HK-2 (cell line): ENCODE measurements around the gene HRCT1.
"Not testable (repeated sequence)": the region's sequence is repeated elsewhere in the genome, so short reads cannot be mapped to it uniquely, and the experiment has no call there.

Experiments used
- DNase-seq: peaks from one replicate; pipeline ENCODE4 v3.0.0-alpha.2; 2018; ENCODE audit not compliant: unreplicated experiment

The HRCT1 gene

DNA sequence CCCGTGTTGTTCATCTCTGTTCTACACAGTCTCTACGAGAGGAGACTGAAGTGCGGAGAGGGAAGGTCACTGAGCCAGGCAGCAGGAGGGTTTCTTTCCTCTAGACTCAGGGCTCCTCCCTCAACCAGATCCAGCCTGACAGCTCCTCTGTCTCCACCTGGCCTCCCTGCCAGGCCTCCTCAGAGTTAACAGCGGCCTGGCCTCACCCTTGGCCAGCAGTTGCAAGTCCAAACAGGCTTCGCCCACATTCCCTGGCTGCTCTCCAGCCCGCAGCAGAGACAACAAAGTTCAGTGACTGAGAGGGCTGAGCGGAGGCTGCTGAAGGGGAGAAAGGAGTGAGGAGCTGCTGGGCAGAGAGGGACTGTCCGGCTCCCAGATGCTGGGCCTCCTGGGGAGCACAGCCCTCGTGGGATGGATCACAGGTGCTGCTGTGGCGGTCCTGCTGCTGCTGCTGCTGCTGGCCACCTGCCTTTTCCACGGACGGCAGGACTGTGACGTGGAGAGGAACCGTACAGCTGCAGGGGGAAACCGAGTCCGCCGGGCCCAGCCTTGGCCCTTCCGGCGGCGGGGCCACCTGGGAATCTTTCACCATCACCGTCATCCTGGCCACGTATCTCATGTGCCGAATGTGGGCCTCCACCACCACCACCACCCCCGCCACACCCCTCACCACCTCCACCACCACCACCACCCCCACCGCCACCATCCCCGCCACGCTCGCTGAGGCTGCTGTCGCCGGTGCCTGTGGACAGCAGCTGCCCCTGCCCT is at the start of gene HRCT1:
HRCT1 (plus strand) TSS at position 291 of the 768 bp plus-strand sequence; CDS start at position 377, 86 bp downstream.
- peak; percentile 83 for DNase-seq

DNA sequence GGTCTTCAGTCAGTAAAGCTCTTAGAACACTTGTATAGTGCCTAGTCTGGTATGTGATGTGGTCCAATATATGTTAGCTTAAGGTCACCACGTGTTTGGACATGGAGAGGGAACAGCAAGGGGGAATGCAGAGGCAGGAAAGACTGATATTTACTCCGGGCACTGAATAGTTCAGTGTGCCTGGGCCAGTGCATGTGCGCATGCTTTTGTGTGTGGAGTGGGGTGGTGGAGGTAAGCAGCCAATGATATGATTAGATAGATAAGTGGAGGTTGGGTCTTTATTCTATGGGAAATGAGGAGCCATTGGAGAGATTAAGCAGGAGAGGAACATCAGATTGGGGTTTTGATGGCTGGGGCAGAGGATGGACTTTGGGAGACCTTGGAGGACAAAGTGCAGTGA is 49.8 kb upstream of the HRCT1 start:
- no peak for DNase-seq

- no peak for DNase-seq
These were observed 49.1 kb upstream of the HRCT1 start for GRCh38 chr9:35856882-35857281.

GRCh38 chr9:35858458-35858857 is 47.5 kb upstream of the HRCT1 start:
- no peak for DNase-seq

DNA sequence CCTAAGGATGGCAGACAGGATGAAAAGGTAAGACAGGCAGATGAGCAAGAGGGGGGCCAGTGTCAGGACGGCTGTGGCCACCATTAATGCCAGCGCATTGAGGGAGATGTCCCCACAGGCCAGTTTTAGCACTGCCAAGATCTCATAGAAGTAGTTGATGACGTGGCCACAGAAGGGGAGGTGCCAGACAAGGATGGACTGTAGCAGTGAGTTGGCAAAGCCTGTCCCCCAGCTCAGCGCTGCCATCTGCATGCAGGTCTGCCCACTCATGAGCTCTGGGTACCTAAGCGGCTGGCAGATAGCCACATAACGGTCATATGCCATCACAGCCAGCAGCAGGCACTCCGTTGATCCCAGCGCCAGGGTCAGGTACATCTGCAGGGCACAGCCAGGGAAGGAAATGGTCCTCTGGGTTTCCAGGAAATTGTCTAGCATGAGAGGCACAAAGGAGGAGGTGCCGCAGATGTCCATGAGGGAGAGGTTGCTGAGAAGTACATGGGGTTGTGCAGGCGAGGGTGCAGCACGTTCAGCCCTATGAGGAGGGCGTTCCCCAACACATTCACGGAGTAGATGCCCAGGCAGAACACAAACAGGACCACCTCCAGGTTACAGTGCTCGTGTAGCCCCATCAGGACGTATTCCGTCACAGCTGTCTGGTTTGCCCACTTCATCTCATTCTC is 46.6 kb upstream of the HRCT1 start:
- DNase-seq = no peak

DNA sequence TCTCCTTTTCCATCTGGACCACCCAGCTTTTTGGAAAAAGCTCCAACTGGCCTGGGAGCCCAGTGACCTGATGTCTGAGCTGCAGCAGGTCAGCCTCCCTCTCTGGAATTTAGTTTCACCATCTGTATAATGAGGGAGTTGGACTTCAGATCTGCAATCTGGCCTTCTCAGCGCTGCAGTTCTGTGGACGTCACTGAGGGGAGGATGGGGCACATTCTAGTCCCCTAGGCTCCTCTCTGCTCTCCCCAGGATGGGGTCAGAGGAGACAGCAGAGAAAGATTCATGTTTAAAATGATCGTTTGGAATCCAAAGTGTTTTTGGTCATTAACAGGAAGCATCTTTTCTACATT is 46.0 kb upstream of the HRCT1 start:
- no peak for DNase-seq

GRCh38 chr9:35861161-35861897 is 44.7 kb upstream of the HRCT1 start:
- no peak for DNase-seq

DNA sequence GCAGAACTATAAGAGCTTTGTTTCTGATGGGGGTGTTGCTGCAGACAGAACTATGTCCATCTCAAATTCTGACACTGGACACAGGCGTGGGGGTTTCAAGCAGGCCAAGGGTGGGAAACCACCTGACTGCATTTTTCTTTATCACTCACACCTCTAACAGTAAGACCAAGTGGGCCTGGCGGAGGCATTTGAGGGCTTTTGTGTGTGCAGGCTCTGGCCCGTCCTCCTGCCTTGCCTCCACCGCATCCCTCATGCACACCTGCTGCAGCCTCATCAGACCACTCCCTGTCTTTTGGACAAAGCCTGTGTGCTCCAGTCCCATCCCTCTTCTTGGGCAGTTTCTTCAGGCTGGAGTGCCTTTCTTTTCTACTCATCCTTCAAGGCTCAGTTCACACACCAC is 43.7 kb upstream of the HRCT1 start:
- no peak for DNase-seq

- DNase-seq = no peak
These were observed 42.4 kb upstream of the HRCT1 start for GRCh38 chr9:35863583-35863982.

GRCh38 chr9:35864695-35865255 is 41.2 kb upstream of the HRCT1 start:
- no peak for DNase-seq

DNA sequence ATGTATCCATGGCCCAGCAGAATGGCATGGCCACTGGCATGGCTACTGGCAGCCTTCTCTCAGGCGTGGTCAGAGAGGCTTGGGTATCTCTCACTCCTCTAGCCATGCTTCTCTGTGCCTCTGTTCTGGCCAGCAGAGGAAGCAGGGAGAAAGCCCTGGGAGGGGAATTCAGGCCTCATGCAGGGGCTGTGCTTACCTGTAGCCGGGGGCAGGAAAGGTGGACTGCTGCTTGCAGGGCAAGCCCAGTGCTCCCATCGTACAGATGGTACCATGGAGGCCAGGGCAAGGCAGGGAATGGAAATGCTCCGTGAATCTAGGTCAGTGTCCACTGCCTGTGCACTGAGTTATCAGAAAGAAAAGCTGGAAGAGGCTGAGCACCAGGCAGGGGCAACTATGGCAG is 38.5 kb upstream of the HRCT1 start:
- no peak for DNase-seq

DNA sequence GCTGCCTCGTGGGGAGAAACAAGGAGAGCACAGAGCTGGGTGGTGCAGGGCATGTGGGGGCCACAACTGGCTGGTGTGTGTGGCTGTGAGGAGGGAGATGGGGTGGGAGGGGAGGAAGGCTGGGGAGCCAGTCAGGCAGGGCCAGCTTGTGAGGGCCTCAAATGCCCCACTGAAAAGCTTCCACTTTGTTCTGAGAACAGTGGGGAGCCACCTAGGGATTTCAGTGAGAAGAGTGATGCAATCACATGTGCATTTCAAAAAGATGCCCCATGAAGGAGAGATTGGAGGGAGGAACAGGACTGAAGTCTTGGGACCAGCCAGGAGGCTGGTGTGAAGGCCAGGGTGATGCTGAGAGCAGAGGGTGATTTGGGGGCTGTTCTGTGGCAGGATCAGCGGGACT is 37.1 kb upstream of the HRCT1 start:
- no peak for DNase-seq

DNA sequence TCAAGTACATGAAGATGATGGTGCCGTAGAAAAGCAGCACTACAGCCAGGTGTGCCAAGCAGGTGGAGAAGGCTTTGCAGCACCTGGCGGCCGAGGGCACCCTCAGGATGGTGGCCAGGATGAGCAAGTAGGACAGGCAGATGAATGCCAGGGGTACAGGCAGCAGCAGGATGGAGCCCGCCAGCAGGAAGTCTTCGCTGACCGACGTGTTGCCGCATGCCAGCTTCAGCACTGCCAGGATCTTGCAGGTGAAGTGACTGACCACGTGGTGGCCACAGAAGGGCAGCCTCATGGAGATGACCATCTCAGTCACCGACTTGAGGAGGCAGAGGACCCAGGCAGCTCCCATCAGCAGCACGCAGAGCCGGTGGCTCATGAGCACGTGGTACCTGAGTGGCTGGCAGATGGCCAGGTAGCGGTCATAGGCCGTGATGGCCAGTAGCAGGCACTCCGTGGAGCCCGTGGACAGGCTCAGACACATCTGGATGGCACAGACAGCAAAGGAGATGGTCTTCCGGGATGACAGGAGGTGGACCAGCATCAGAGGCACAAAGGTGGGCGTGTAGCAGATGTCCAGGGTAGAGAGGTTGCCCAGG is 36.3 kb upstream of the HRCT1 start:
- DNase-seq = no peak

DNA sequence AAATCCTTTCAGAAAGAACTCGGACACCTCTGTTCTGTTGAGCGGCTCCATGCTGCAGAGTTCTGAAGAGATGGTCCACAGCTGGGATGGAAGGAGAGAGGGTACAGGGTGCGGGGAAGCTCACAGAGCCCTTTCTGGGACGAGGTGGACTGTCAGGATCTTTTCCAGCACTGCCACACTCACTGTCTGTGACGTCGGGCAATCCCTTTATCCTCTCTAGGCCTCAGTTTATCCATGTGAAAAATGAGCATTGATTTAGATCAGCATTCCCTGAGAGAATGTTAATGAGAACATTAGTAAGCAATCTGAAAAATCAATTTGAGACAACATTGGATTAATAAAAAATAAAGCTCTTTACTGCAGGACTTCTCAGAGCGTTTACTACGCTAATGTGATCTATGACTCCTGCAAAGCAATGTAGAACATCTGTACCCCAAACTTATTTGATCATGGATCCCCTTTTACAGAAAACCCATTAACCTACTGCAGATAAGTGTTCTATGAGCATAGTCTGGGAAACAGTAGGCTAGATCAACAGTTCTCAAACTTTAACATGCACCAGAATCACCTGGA is 35.6 kb upstream of the HRCT1 start, which contains the start of gene OR13J1:
OR13J1 (minus strand) TSS at position 51 of the 573 bp plus-strand sequence; CDS start at position 51, 0 bp downstream.
- no peak for DNase-seq

DNA sequence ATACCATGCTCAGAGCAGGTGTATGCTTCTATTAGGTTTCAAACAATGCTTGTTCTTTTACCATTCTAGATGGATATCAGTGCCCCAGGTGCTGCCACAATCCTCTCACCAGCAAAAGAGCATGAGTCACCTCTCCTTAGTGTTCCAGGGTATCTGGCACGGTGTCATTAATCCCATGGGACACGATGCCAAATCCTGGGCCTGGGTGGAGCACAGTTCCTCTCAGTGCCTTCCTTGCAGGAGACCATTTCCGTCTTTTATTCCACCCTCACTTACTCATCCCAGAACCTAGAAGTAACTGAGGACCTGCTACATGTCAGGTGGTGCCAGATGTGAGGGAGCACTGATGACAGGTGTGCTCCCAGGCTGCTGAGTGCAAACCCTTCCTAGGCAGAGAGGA is 34.5 kb upstream of the HRCT1 start:
- DNase-seq = no peak

- DNase-seq = no peak
These were observed 33.5 kb upstream of the HRCT1 start for GRCh38 chr9:35872505-35872904.

- DNase-seq = peak; percentile 68
These were observed 23.6 kb upstream of the HRCT1 start for GRCh38 chr9:35882263-35882848.

DNA sequence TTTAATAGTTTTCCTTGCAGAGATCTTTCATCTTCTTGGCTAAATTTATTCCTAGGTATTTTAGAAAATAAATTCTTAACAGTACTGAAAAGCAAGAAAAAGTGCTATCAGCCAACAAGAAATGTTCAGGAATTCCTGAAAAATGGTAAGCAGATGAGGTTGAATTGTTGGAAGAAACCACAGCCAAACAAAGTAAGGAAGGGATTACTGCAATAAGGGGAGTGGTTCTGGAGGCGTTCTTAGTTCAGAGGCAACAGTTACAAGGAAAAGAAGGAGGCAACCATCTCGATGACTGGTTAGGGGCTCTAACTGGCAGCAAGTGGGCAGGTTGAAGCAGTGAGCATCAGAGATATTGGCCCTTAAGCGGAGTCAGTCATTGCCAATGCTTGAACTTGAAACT is 23.0 kb upstream of the HRCT1 start:
- no peak for DNase-seq

- not testable (repeated sequence) for DNase-seq
These were observed 21.1 kb upstream of the HRCT1 start for GRCh38 chr9:35884908-35885307.

GRCh38 chr9:35891646-35892045 is 14.4 kb upstream of the HRCT1 start:
- DNase-seq = no peak

GRCh38 chr9:35892051-35892450 is 14.0 kb upstream of the HRCT1 start:
- DNase-seq = no peak
